CD4-positive, alpha-beta T cell treated with Interleukin-12 subunit alpha and Interleukin-12 subunit beta, for 1 hour (primary cell): ENCODE data around the gene ZNF81.
"Not testable (repeated sequence)": the region's sequence is repeated elsewhere in the genome, so short reads cannot be mapped to it uniquely, and the experiment has no call there.

Source experiments
- DNase-seq: peaks from one replicate; pipeline ENCODE4 v3.0.0-alpha.2; 2020

ZNF81 gene

GRCh38 chrX:47846040-47846439 is 9.3 kb downstream of the ZNF81 start:
- DNase-seq = no peak

GRCh38 chrX:47849778-47850177 is 13.1 kb downstream of the ZNF81 start:
- DNase-seq = no peak

- DNase-seq = not testable (repeated sequence)
These were observed 13.7 kb downstream of the ZNF81 start for GRCh38 chrX:47850389-47850788.

- DNase-seq = no peak
These were observed 14.2 kb downstream of the ZNF81 start for GRCh38 chrX:47850901-47851300.

- peak; percentile 33 for DNase-seq
These were observed 17.8 kb downstream of the ZNF81 start for GRCh38 chrX:47854474-47854873.

GRCh38 chrX:47859686-47860085 is 23.0 kb downstream of the ZNF81 start:
- no peak for DNase-seq

- no peak for DNase-seq
These were observed 26.0 kb downstream of the ZNF81 start for GRCh38 chrX:47862680-47863079.

GRCh38 chrX:47863187-47863586 is 26.5 kb downstream of the ZNF81 start:
- DNase-seq = no peak

GRCh38 chrX:47864300-47864699 is 27.6 kb downstream of the ZNF81 start:
- DNase-seq = no peak

- DNase-seq = no peak
These were observed 28.1 kb downstream of the ZNF81 start for GRCh38 chrX:47864785-47865184.

GRCh38 chrX:47873123-47873522 is 36.4 kb downstream of the ZNF81 start:
- no peak for DNase-seq

GRCh38 chrX:47877327-47877726 is 40.6 kb downstream of the ZNF81 start:
- DNase-seq = no peak

- DNase-seq = no peak
These were observed 41.5 kb downstream of the ZNF81 start for GRCh38 chrX:47878198-47878597.

- DNase-seq = no peak
These were observed 42.8 kb downstream of the ZNF81 start for GRCh38 chrX:47879463-47879862.

- DNase-seq = no peak
These were observed 44.2 kb downstream of the ZNF81 start for GRCh38 chrX:47880927-47881326.

GRCh38 chrX:47885501-47885900 is 48.8 kb downstream of the ZNF81 start:
- DNase-seq = no peak

GRCh38 chrX:47898024-47898423 is 61.3 kb downstream of the ZNF81 start:
- no peak for DNase-seq

GRCh38 chrX:47900833-47901232 is 64.1 kb downstream of the ZNF81 start:
- DNase-seq = no peak

GRCh38 chrX:47902161-47902560 is 65.5 kb downstream of the ZNF81 start:
- DNase-seq = no peak

- no peak for DNase-seq
These were observed 79.3 kb downstream of the ZNF81 start for GRCh38 chrX:47915886-47916493.

GRCh38 chrX:47918274-47918673 is 81.6 kb downstream of the ZNF81 start:
- DNase-seq = no peak

- no peak for DNase-seq
These were observed 90.5 kb downstream of the ZNF81 start for GRCh38 chrX:47927212-47927611.

GRCh38 chrX:47931970-47932369 is 95.3 kb downstream of the ZNF81 start:
- not testable (repeated sequence) for DNase-seq

GRCh38 chrX:47933946-47934345 is 97.2 kb downstream of the ZNF81 start:
- DNase-seq = no peak

GRCh38 chrX:47936224-47936939 is 99.7 kb downstream of the ZNF81 start:
- DNase-seq = no peak
